ENCODE measurements around the gene EPHA5.

- TF ChIP-seq POLR2AphosphoS5 (IDR thresholded peaks at IDR 0.05) (no peak), POLR2A (IDR thresholded peaks at IDR 0.05; ENCODE audit: low read depth) (no peak), CTCF (IDR thresholded peaks at IDR 0.05) (no peak), EP300 (IDR thresholded peaks at IDR 0.05) (no peak)
Measured at GRCh38 chr4:65669111-65670019, 924 bp downstream of the EPHA5 start.
